ENCODE measurements around the gene ILKAP. TPM values are rescaled to one million over a fixed set of nuclear protein-coding genes. Genes with fewer than 3 reads are reported as not detected.

The ILKAP gene
- total RNA-seq, 1 experiment from 2014 or later: 41.5 TPM

- H3K4me1 ChIP-seq (ENCODE audit: insufficient read depth, low read length): peaks cover 3% of the 10 kb centered on the region; the same call in 1 of the 2 replicates
- no peak within 1 kb of the TSS for H4K8ac ChIP-seq (replicated peaks; ENCODE audit: insufficient read length, low read depth, low read length)
- no peak for TF ChIP-seq CTCF (conservative IDR thresholded peaks at IDR 0.05)
- H4K20me1 ChIP-seq (ENCODE audit: control insufficient read depth, insufficient read depth, insufficient read length): no peaks in the 10 kb centered on the region
- H2AFZ ChIP-seq (ENCODE audit: low read length): no peak within 1 kb of the TSS
- H4K91ac ChIP-seq (ENCODE audit: insufficient read length, low read depth, low read length): no peak within 1 kb of the TSS
- no peak within 1 kb of the TSS for H3K4ac ChIP-seq (ENCODE audit: low read depth, low read length)
- peak within 1 kb of the TSS; percentile 73 for H3K14ac ChIP-seq (ENCODE audit: insufficient read depth, low read length)
- no peak within 1 kb of the TSS for H3K27ac ChIP-seq (ENCODE audit: insufficient read length, low read depth, low read length)
- H3K79me2 ChIP-seq (ENCODE audit: insufficient read depth, low read length): no peaks in the 10 kb centered on the region; the same call in 1 of the 2 replicates
- WGBS (ENCODE audit: extremely low coverage, insufficient read length, low lambda C conversion rate): no CpG with 5 or more reads among the region's 105 CpGs
- H3K27me3 ChIP-seq (ENCODE audit: insufficient read depth, low read length): peaks cover 15% of the 10 kb centered on the region; the same call in 1 of the 2 replicates
- H3K18ac ChIP-seq (ENCODE audit: insufficient read length, low read depth, low read length): peak within 1 kb of the TSS; percentile 28
- H2BK5ac ChIP-seq (ENCODE audit: insufficient read length, low read length): no peak within 1 kb of the TSS
- no peak within 1 kb of the TSS for H3K23ac ChIP-seq (ENCODE audit: insufficient read length, low read depth, low read length)
- no peak within 1 kb of the TSS for H2BK120ac ChIP-seq (ENCODE audit: low read depth, low read length, poor library complexity, severe bottlenecking)
- H3K79me1 ChIP-seq (ENCODE audit: insufficient read depth, low read depth, low read length, poor library complexity, severe bottlenecking): no peaks in the 10 kb centered on the region
- H3K4me3 Mint-ChIP-seq: peak within 1 kb of the TSS; percentile 75 to 85
- H3K23me2 ChIP-seq (ENCODE audit: insufficient read length, low read depth, low read length, poor library complexity, severe bottlenecking): peaks cover 4% of the 10 kb centered on the region
- H3T11ph ChIP-seq (ENCODE audit: low read length): no peak within 1 kb of the TSS
- H3K56ac ChIP-seq (ENCODE audit: insufficient read length, low read depth, low read length): no peak within 1 kb of the TSS
- DNase-seq: peak; percentile 94
- no peaks in the 10 kb centered on the region for H3K9me3 ChIP-seq (ENCODE audit: control insufficient read depth, low read depth, low read length)
- peaks cover 2 to 3% of the 10 kb centered on the region in 2 experiments; a peak in 3 of 5 replicates for H3K9me3 Mint-ChIP-seq
- peaks cover 12 to 18% of the 10 kb centered on the region in 2 experiments for H3K4me1 Mint-ChIP-seq
- peak within 1 kb of the TSS in 2 of 3 experiments; percentile 83 to 95; a peak in 4 of 7 replicates for H3K27ac Mint-ChIP-seq
- no peak within 1 kb of the TSS for H2BK20ac ChIP-seq (ENCODE audit: low read depth, low read length, poor library complexity, severe bottlenecking)
- peak within 1 kb of the TSS; percentile 15 for H3K9ac ChIP-seq (ENCODE audit: extremely low read depth, insufficient read length, low read length)
- H2AK5ac ChIP-seq (ENCODE audit: insufficient read length, low read length): no peak within 1 kb of the TSS
- H3K27me3 Mint-ChIP-seq (ENCODE audit: low read depth): peaks cover 52% of the 10 kb centered on the region
- no peak within 1 kb of the TSS for H2BK15ac ChIP-seq (ENCODE audit: low read depth, low read length)
- H3K4me2 ChIP-seq (ENCODE audit: insufficient read depth, insufficient read length, low read length): peak within 1 kb of the TSS; percentile 41
- no peak within 1 kb of the TSS for H4K5ac ChIP-seq (ENCODE audit: insufficient read length, low read depth, low read length)
- peaks cover 4 to 6% (median 6%) of the 10 kb centered on the region in 3 experiments for H3K36me3 Mint-ChIP-seq (ENCODE audit: insufficient read depth in 1 of 3, low read depth in 3 of 3)
- no peak within 1 kb of the TSS for H2BK12ac ChIP-seq (ENCODE audit: insufficient read length, low read depth, low read length)
Measured at GRCh38 chr2:238239863-238240756, 36.6 kb upstream of the ILKAP start, which contains the start of gene HES6. Gene HES6, minus strand, starts transcription at chr2:238240038. Its CDS starts 133 bp downstream, at chr2:238239905.

Data from H9 (cell line).